ENCODE measurements around the gene ZFP1.

ZFP1 gene

DNA sequence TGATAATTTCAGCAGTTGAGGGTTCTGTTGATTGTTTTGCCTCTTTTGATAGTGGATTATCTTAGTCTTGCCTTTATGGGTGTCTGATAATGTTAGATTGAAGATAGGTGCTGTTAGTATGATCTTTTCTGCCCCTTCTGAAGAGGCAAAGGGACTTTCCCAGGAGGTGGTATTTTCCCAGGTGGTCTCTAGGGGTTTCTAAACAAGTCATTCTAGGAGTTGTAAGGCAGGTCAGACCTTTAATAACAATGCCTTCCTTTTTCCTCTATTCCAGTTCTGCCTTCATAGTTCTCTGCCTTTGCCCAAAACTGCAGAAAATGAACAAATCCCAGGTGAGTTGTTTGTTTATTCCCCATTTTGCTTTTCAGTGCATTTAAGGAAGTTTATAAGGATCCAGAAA lies 4.3 kb downstream of the ZFP1 start:
- DNase-seq (ENCODE audit: low spot score): no peak

DNA sequence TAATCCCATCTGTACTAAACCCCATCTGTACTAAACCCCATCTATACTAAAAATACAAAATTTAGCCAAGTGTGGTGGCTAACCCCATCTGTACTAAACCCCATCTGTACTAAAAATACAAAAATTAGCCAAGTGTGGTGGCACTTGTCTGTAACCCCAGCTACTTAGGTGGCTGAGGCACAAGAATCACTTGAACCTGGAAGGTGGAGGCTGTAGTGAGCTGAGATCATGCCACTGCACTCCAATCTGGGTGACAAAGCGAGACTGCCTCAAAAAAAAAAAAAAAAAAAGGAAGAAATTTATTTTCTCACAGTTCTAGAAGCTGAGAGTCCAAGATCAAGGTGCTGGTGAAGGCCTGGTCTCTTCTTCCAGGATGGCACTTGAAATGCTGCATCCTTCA lies 12.1 kb downstream of the ZFP1 start:
- DNase-seq (ENCODE audit: low spot score): no peak

DNA sequence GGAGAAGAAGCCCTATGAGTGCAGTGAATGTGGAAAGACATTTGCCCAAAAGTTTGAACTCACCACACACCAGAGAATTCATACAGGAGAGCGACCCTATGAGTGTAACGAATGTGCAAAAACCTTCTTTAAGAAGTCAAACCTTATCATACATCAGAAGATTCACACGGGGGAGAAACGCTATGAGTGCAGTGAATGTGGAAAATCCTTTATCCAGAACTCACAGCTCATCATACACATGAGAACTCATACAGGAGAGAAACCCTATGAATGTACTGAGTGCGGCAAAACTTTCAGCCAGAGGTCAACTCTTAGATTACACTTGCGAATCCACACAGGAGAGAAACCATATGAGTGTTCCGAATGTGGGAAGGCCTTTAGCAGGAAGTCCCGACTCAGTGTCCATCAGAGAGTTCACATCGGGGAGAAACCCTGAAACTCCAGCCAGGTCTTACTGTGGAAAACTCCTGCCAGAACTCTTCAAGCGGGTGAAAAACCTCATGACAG lies 21.6 kb downstream of the ZFP1 start:
- DNase-seq (ENCODE audit: low spot score): no peak

DNA sequence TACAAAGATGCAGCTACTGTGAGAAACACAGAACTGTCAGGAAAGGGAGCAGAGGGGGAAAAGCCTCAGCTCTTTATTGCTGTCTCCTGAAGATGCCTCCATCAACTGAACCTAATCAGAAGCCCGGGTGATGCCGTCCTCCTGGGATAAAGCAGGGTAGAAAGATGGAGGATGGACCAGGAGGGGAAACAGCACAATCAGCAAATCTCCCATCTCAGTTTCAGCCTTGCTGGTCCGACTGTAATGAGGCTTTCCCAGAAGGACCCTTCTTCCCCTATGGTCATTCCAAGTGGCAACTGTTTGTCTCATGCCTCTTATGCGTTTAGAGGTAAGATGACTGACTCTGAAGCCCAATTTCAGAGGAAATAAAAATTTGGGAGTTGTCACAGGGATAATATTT lies 24.3 kb downstream of the ZFP1 start:
- DNase-seq (ENCODE audit: low spot score): no peak

DNA sequence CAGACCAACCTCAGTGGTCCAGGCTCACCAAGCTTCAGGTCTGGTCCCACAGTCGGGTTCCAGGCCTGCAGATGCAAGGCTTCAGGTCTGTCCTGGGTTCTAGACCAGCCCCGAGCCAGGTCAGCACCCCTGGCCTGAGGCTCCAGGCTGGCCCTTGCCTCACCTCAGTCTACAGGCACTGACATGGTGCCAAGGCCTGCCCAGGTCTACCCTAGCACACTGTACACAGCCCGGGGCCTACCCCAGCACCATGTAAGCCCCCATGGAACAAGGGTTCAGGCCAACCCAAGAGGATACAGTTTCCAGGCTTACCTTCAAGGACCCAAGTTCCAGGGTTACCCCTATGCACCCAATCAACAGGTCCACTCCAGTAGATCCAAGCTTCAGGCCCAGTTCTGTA lies 26.8 kb downstream of the ZFP1 start:
- no peak for DNase-seq (ENCODE audit: low spot score)

DNA sequence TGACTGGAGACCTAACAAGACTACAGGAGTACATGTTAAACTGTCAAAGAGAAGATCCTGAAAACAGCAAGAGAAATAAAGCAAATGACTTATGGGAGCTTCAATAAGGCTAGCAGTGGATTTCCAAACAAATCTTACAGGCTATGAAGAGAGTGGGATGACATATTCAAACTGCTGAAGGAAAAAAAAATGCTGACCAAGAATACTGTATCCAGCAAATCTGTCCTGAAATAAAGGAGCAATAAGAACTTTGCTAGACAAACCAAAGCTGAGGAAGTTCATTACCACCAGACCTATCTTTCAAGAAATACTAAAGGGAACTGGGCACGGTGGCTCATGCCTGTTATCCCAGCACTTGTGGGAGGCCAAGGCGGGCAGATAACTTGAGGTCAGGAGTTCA lies 28.6 kb downstream of the ZFP1 start:
- DNase-seq (ENCODE audit: low spot score): no peak

DNA sequence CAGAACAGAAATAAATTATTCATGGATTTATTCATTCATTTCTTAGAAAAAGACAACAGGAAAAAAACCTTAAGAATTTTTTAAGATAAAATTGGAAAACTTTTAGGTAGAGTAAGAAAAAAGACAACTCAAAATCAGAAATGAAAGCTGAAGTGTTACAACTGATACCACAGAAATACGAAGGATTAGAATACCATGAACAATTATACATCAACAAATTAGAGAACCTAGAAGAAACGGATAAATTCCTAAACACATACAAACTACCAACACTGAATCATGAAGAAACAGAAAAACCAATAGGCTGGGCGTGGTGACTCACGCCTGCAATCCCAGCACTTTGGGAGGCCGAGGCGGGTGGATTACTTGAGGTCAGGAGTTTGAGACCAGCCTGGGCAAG lies 30.9 kb downstream of the ZFP1 start:
- DNase-seq (ENCODE audit: low spot score): no peak

DNA sequence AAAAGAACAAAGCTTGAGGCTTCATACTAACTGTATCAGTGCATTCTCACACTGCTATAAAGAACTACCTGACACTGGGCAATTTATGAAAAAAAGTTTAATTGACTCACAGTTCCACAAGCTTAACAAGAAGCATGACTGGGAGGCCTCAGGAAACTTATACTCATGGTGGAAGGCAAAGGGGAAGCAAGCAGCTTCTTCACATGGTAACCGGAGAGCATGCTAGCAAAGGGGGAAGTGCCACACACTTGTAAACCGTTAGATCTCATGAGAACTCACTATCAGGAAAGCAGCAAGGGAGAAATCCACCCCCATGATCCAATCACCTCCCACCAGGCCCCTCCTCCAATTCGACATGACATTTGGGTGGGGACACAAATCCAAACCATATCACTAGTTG lies 33.3 kb downstream of the ZFP1 start:
- no peak for DNase-seq (ENCODE audit: low spot score)

DNA sequence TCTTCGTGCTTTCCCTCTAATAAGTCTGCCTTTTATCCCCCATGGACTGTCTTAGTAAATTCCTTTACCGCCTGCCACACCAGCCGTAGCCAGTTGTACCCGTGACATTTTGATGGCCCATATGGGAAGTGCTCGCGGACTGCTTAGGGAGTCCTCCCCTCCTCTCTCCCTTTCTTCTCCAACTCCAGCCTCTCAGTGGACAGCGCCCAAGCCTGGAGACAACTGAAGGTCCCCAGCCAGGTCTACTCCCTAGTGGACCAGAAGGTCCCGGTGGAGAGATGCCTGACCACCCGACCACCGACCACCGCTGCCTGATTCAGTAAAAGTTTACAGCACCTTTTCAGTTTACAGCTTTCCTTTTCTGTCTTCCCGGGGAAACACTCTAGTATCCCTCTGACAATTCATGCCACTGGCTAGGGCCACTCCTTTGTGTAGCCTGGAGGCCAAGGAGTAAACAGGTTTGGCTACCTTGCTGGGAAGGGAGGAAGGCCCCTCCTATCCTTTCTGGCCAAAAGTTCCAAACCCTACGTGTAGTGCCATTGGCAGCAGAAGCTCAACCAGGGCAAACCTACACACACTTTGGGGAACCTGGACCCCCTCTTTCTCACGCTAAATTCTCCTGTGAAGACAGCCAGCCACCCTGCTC lies 40.6 kb downstream of the ZFP1 start:
- no peak for DNase-seq (ENCODE audit: low spot score)

DNA sequence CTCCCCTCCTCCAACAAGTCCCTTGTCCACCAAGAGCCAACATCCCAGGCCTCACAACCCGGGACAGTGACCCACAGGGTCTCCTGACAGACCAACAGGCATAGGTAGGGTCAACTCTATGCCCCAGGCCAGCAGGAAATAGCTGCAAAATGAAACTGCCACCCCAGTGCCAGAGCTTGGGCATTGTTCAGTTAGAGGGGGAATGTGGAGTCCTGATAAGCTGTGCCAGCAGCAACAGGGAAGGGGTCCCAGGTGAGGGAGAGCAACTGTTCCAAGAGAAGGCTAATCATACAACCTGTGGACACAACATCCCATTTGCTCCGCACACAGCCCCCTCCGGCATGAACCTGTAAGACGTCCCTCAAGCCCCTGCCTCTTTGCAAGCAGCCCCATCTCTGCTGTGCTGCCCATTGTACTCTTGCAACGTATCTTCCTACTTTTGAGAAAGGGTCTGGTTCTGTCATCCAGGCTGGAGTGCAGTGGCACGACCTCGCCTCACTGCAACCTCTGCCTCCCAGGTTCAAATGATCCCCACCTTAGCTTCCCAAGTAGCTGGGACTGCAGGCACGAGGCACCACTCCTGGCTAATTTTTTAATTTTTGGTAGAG lies 41.4 kb downstream of the ZFP1 start:
- no peak for DNase-seq (ENCODE audit: low spot score)

DNA sequence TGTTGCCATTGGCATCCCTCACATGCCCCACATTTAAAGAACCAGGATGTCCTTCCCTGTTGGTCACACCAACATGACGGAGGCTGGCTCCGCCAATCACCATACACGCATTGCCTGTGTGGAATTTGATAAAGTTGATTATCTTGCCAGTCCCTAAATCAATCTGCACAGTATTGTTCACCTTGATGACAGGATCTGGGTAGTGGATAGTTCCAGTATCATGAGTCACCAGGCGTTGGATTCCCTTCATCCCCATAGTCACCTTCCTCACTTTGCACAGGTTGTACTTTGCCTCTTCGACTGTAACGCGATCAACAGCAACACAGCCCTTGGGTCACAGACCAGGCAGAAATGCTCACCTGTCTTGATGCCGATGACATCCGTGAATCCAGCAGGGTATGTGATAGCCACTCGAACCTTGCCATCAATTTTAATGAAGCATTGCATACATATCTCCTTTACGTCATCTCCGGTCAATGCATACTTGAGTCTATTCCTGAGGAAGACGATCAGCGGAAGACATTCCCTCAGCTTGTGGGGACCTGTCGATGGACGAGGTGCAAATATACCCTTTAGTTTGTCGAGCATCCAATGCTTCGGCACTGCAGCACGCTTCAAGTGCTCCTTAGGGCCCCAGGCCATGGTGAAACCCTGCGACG lies 44.4 kb downstream of the ZFP1 start:
- DNase-seq (ENCODE audit: low spot score): no peak

DNA sequence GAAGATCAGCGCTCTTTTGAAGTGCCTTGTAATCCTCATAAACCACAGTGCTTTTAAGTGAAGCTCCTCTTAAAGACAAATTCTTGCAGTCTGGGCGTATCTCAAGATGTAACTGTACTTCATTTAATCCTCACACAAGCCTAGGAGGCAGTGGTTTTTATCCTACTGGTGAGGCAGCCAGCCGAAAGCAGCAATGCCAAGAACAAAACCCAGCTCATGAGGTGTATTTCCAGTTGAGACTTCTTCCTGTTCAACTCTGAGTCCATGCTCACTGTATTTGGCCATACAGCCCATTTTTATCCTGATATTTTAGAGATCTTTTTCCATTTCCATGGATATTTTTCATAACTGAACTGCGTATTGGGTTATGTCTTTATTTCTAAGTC lies 44.9 kb downstream of the ZFP1 start:
- no peak for DNase-seq (ENCODE audit: low spot score)

DNA sequence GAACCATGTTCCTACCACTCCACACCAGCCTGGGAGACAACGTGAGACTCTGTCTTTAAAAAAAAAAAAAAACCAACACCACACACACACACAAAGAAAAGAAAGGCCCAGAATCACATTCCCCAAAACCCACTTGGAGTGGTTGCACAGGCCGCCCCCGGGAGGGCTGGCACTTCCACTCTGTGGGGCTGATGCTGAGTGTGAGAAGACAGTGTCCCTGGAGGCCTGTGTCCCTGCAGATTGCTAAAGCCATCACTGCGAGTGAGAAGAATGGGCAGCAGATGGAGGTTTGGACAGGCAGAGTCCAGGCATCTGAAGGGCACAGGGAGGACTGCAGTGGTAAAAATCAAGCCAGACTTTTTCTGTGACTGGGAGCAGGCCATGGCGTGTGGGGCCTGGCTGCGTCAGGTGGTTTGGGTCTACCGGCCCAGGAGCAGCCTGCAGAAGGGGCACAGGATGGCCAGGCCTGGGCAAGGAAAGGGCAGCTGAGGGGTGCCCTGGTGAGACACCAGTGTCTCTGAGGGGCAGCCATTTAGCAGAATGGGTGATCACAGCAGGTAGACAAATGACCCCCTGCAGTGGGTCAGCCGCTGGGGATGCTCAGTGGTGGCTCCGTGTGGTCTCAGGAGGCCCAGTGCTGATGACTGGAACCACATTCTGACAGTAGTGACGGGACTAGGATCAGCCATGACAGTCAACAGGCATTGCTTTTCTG lies 45.6 kb downstream of the ZFP1 start:
- no peak for DNase-seq (ENCODE audit: low spot score)

DNA sequence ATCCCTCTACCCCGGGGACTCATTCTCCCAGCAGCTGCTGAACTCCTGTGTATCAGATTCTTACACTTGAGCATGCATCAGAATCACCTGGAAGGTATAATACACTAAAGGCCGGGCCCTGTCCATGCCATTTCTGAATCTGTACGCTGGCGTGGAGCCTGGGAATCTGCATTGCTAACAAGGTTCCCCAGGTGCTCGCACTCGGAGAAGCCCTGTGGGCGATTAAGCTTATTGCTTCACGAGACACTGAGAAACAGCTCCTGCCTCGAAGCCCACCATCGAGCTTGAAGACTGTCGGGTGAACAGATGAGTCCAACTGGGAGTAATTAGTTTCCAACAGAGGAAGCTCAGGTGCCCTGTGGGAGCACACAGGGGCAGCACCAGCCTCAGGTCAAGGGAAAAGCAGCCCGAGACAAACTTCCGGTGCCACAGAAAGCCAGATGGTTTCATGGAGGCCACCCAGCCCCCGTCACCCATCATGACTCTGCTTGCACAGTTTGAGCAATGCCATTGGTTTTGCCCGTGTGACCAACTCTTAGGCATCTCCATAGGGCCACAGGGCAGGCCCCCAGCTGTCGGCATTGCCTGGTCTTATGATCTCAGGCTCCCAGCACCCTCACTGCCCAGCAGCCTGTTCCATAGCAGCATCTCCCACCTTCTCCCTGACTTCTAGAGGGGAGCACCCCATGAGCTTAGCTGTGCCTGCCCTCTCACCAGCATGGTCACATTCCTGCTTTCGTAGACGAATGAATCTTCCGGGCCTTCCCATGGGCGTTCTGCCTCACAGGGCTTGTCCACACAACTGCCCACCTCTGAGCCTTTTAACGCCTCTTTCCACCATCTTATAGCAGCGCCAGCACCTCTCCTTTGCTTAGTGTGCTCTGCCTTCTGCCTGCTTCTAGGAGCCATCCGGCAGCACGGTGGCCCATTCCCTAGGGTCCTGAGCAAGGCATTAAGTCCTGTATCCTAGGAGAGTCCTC lies 47.8 kb downstream of the ZFP1 start:
- DNase-seq (ENCODE audit: low spot score): no peak

DNA sequence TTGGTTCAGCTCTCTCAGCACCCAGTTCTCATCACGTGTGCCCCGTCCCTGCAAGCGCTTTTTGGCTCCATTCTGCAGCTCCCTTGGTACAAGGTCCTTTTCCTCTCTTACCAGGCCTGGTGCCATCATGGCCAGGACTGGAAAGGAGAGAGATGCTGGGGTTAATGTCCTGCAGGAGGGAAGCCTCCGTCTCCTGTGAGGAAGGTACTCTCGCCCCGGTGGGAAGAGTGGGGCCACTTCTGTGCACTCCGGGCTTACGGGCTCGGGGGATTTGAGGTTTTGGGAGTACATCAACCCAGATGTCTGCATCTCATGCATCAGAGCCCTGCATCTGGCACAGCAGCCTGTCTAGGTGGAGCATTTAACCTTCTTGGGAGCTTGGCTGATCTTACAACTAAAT lies 48.5 kb downstream of the ZFP1 start:
- DNase-seq (ENCODE audit: low spot score): no peak

DNA sequence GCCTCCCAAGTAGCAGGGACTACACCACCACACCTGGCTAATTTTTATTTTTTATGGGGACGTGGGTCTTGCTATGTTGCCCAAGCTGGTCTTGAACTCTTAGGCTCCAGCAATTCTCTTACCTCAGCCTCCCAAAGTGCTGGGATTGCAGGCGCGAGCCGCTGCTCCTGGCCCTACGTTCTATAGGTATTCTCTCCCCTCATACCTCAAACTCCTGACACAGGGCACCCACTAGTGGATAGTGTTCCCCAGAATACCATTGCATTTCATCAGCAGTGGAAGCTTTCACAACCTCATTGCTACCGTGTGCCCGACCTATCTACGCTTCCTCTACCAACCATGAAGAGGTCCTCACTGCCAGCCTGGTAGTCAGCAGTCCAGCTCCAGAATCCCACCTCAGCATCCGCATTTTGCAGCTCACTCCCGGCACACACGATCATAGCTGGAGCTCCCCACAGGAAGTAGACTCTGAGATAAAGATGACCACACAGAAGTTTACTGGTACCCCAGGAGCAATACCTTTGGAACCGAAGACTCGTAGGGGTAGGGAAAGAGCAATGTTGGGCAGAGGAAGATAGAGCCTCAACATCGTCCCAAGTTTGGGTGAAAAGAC lies 49.3 kb downstream of the ZFP1 start:
- DNase-seq (ENCODE audit: low spot score): no peak

DNA sequence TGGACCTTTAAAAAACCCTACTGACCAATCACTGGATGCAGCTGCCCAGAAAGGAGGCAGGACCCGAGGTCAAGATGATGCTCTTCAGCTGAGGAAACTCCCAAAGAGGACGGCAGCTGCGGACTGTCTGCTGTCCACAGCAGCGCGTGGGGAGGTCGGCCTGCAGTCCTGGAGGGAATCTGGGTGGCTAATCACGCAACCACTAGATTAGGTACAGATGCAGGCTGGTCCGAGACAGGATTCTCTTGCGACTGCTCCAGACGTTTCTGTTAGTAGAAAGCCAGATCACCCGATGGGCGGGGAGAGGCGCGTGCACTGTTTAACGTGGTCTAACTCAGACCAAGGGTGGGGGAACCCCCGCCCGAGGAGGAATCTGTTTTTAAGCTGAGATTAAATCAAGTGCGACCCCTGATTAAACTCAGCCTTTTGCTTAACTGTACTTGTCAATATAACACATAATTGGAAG lies 49.8 kb downstream of the ZFP1 start:
- DNase-seq (ENCODE audit: low spot score): no peak

DNA sequence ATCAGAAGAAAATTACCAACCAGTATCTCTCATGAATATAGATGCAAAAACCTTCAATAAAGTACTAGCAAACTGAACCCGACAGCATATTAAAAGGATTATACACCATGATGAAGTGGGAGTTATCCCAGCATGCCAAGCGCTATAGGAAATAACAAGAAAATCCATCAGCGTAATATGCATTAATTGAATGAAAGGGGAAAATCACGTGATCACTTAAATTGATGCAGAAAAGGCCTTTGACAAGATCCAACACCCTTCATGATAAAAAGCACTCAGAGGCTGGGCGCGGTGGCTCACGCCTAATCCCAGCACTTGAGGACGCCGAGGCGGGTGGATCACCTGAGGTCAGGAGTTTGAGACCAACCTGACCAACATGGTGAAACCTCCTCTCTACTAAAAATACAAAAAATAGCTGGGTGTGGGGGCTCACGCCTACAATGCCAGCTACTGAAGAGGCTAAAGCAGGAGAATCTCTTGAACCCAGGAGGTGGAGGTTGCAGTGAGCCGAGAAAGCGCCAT lies 53.8 kb downstream of the ZFP1 start:
- DNase-seq (ENCODE audit: low spot score): no peak

DNA sequence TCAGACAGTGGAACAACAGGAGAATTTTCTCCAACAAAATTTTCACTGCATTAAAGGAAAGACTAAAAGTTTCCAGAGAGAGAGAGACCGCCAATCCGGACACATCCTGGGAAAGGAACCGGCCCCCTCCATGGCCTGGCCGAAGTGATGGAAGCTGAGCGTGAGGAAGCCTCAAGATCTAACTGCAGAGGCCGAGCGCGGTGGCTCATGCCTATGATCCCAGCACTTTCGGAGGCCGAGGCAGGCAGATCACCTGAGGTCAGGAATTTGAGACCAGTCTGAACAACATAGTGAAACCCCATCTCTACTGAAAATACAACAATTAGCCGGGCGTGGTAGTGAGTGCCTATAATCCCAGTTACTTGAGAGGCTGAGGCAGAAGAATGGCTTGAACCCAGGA lies 54.8 kb downstream of the ZFP1 start:
- DNase-seq (ENCODE audit: low spot score): no peak

DNA sequence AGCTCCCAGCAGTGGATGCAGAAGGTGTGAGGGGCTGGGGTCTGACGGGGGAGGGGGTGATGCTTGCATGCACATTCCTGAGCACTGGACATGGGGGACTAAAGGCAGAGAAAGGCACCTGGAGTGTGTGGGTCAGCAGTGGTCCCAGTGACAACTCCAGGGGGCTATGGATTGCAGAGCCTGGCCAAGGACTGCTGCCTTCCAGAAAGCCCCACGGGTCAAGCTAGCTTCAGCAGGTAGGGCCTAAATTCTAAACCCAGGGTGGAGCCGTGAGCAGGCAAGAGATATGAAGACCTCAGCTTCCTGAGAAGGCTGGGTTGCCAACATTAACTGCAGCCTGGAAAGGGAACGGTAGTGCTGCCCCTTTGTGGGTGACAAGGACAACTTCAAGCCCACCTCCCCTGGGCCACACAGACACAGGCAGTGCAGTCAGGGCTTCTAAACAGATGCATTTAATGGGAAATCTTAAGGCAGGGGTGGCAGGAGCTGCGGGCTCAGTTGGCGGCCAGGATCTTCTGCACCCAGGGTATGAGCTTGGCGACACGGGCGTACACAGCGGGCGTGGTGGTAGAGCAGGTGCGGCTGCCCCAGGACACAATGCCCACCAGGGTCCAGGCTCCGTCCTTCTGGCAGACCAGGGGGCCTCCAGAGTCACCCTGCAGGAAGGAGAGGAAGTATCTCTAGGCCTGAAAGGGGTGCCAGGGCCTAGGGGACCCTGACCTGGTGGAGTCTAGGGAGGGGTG lies 55.5 kb downstream of the ZFP1 start:
- DNase-seq (ENCODE audit: low spot score): no peak

Measured in pons (tissue), 1 donor.